Left ventricle myocardium superior (tissue), 1 donor: ENCODE data around the gene INSYN2A. TPM values are rescaled to one million over a fixed set of nuclear protein-coding genes. Genes with fewer than 3 reads are reported as not detected.

Source experiments
- ATAC-seq: fragments of 200-7000 bp; cut with Tn5 transposase; one replicate; pipeline ENCODE4 v1.9.1; 2020; ENCODE audit warnings: mild to moderate bottlenecking, moderate library complexity
- DNase-seq: peaks from one replicate; pipeline ENCODE4 v3.0.0-alpha.2; 2020
- intact Hi-C: fragments of 100-400 bp; cut with micrococcal nuclease; formaldehyde crosslinking; loops from one replicate; pipeline ENCODE4 v1.11.0; 2022
- total RNA-seq: library from RNA; stranded (reverse); fragmentation: NEBNext Ultra II Directional; extraction: Animal tissue kit (Norgen Biotek cat#: 25700); gene quantifications from one replicate; pipeline ENCODE4 v1.2.1, GENCODE V29; 2021
- donor health status: DM: no; HTN: yes; CAD: no; lungs with severe emphysema.

Gene INSYN2A
- total RNA-seq, 1 donor from 2014 or later = not detected

DNA sequence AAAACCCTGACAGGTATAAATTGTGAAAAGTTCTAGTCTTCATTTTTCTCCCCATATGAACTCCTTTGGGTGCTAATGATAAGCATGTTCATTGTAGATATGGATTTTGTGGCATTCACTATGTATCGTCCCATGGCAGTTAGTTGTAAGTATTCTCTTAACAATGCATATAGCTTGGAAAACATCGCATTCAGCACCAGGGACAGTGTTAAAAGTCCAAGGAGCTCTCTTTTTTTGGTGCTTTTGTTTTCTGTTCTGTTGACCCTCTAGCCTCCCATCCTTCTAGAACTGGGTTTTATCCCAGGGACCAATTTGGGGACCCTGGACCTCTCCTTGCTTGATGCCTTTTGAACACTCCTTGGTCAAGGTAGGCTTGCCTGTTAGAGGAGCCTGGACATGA is 37.7 kb downstream of the INSYN2A start:
- intact Hi-C loops = no loop called here
- DNase-seq = no peak
- ATAC-seq = no peak

DNA sequence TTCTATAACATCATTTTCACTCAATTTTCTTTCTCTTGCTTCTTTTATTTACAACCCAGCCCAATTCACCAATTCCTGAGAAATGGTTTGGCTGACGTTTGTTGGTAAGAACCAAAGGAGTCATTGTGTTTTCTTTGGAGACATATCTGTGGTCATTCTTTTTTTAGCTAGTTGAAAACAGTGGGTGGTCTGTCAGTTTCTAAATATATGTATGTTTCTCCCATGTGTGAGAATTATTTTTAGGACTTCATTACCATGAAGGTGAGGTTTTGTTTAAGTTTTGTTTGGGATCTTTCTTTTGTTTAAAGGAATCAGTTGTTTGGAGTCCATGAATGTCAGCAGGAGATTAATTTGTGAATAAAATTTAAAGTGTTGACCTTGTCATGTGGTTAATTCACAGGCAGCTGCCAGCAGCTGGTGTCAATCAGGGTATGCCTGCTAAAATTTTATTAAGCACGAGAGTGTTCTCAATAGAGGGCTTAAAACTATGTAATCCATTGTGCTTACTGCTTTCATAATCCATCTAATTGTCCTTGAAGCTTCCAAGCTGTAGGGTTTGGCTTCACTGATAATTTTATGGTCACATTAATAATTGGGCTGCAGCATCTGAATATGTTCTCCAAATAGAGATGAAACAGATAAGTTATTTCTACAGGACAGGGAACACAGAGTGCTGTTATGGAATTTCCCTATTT is 38.7 kb downstream of the INSYN2A start:
- ATAC-seq = peak; percentile 38
- DNase-seq = no peak
- intact Hi-C loops = no loop called here

DNA sequence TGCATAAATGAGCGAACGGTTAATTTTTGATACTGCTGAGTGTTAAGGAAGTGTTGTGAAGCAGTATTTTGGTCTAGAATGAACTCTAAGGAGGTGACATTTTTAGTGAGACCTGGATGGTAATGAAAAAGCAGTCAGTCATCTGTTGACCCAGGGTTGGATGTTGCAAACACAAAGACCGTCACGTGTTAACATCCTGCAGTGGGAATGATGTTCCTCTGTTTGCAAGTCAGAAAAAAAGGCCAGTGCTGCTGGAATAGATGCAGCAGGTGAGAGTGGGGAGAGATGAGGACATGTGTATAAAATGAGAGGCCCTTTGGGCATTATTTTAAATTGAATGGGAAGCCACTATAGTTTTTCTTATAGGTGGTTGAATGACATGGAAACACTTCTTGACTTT is 39.3 kb downstream of the INSYN2A start:
- ATAC-seq = no peak
- DNase-seq = no peak

DNA sequence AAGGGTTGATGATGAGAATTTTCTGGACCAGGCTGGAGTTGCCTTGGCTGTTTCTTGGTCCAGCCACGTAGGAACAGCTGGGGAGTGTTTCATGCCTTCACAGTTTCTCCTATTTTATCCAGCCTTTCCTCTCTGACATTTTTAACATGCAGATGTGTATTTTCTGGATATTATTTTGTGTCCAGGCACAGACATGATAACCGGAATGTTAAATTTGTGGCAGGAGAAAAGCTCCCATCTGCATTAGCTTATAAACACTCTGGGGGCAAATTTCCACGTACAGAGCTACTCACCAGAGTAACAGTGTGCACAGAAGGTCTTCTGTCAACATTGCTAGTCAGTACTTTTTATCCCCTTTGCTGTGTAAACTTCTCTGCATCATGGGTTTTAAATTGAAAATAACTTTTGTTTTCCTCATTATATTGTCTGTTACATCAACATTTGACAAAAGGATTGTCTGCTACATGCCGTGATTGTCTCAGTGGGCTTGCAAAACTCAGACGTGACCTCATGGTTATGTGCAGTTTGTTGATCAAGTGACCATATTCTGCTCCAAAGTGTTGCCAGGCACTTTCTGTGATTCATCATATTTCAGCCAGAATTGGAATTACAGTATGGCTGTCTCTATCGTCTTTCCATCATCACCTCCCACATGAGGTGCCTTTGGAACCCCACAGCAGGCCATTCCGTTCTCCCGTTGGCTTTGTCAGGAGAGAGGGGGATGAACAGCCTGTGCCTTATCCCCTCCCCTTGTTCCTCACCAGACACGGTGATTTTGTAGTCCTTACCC is 41.4 kb downstream of the INSYN2A start:
- intact Hi-C loops = no loop called here
- ATAC-seq = peak; percentile 58
- no peak for DNase-seq

More for the DNA sequence above, 39.3 kb downstream of the INSYN2A start:
- intact Hi-C loops = no loop called here

DNA sequence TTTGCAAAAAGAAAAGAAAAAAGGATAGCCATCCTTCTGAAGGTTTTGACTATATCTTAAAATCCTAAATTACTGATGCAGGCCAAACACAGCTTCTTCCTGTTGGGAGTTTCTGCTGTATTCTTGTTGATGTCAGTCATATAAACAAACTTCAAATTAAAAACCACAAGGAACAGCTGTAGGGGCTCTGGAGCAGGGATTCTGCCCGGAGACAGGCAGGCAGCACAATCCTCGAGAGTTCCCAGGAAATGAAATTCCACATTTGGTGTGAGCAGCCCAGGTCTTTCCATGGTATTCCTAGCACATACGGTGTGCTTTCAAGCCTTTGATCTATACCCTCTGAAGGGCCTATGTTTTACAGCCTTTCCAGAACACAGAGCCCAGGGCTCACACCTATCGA is 43.2 kb downstream of the INSYN2A start:
- DNase-seq (no peak), ATAC-seq (no peak)
- intact Hi-C loops = no loop called here

DNA sequence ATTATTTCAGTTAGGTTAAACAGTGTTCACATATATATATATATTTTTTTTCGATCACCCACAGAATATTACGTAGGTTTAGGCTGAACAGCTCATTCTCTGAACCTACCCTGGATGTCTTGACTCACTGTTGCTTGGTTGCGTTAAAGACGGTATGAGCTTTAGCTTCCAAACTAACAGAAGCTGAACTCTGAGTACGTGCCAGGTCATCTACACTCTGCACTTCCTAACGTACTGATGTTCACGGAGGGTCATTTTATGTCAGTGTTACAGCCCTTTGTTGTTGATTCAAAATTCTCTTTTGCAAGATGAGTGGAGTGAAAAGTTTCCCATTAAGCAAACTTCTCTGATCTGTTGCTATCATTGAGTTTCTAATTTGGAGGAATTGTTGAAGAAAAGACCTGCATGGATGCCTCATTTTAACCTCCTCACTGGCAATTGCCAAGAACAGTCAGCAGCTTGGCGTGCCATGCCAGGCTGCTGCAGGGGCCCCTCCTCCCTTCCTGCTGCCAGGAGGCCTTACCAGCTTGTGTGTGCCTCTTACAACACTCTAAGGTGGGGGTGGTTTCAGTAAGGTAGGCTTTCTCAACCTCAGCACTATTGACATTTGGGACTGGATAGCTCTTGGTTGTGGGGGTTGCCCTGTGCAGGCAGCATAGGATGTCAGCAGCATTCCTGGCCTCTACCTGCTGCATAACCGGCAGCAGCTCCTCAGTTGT is 44.3 kb downstream of the INSYN2A start:
- peak; percentile 76 for ATAC-seq
- intact Hi-C loops = no loop called here
- peak; percentile 41 for DNase-seq

DNA sequence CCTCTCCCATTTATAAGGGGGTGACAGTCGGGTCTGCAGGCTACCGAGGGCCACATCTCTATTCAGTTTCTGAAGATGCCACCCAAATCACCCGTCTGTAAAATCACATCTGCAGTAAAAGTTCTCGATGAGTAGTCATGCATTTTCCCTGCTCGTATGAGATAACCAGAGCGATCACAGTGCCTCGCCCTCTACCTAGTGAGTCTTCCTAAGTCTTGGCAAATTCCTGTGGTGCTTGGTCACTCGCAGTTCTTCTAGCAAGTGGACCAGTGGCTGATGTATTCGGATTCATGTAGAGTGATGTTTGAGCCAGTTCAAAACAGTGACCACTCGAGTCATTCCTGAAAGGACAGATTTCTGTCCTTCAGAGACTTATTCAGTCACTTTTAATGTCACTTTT is 44.9 kb downstream of the INSYN2A start:
- intact Hi-C loops = no loop called here
- ATAC-seq = no peak

DNA sequence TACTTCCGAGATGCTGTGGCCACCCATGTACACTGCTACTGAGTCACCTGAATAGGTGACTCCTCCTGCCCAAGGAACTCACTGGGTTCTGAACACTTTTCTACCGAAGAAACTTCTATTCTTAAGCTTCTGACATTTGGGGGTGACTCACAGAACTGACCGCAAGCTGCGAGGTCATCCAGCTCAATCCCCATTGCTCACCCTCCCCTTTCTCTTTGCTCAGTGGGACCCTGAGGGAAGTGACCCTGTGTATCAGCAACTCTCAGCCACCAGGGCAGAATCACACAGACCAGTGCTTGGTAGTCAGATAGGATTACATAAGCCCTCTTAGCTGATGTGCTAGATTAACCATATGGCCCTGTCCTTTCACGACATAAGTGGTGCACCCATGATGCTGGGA is 46.3 kb downstream of the INSYN2A start:
- ATAC-seq (no peak), DNase-seq (no peak)
- intact Hi-C loops = no loop called here

More for the DNA sequence above, 44.9 kb downstream of the INSYN2A start:
- no peak for DNase-seq

DNA sequence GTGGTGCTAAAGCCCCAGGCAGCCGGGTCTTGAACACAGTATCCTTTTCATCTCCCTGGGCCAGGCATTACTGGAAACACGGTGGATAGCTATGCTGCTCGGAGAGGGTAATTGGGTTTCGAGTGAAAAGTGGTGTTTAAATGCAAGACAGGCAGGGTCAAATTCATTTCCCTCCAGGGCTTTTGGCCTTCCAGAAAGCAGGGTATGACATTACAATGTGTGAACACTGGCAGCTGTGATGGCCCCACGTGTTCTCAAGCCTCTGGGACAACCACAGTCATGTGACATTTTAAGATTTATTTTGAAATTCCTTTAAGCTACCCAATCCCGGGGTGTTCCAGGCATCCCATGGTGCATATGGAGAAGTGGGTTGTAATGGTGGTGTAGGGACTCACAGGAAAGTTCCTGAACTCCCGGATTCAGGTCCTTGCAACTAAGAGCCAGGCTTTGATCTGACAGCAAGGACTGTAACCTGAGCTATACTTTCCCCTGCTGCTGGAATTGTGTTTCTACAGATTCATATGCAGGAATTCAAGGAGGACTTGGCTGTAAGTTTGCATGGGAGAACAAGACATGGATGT is 46.8 kb downstream of the INSYN2A start:
- intact Hi-C loops = no loop called here
- DNase-seq (no peak), ATAC-seq (no peak)

DNA sequence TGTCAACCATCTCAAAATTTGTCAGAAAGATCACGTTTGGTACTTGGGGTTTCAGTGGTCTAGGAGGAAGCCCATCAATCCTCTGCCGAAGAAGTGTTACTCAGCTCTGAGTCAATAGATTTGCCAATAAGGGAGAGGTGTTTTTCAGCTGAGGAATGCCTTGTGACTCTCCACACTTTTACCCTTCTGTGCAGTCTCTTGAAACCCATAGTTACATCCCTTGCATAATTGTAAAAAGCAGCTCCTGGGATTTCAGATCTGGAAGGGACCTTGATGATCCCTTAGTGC is 47.5 kb downstream of the INSYN2A start:
- DNase-seq (no peak), ATAC-seq (no peak)
- intact Hi-C loops = no loop called here

DNA sequence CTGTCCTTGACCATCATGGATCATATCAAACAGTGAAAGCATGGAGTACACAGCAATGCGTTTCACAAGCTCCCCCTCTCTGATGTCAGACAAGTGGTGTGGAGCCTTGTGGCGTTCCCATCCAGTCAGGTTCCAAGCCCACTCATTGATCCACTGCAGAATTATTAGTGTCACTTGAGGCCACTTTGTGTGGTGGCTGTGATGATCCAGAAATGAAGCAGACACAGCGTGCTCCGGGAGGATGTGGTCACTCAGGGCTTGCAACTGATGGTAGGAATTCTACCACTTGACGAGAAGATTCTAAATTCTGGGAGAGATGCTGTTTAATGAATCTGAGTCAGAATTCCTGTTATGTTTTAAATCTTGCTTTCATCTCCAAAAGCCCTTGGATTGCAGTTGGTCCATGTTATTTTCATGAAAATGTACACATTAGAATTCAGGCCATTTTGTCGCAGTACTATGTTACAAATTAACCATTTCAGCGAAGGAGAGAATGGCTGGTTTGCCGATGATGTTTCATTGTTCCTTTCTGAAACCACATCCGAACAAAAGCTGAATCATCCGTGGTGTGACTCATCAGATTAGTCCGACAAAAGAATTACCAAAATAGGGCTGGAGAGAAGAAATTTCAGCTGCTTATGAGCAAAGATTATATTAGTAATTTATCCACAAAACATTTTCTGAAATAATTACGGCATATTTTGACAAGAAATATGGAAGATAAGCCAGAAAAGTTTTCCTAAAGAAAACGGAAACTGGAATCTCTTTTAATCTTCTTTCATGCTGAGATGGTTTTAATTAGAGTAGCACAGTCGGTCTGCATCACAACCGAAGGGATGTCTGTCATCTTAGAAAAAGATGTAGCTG is 48.1 kb downstream of the INSYN2A start:
- intact Hi-C loops = no loop called here
- no peak for DNase-seq
- ATAC-seq = no peak

DNA sequence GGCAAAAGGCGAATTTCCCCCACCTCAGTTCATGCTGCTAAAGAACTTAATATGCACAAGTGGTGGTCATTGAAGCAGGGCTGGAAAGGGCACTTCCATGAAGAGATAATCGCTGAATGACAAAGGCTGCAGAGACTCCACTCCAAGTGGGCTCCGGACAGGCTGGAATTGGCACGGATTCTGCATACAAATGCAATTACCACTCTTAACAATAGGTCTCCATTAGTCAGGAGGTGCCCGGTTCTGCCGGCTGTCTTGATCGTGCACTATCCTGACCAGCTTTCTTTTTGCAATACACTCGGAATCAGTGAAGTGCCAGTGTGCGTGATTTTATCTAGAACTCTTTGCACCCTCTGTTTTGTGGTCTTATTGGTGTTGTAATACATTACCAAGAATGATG is 49.7 kb downstream of the INSYN2A start:
- no peak for ATAC-seq
- intact Hi-C loops = no loop called here
- DNase-seq = no peak
